Stimulated activated CD8-positive, alpha-beta memory T cell treated with anti-CD3 and anti-CD28 coated beads, Interleukin-4, amount 100 ng/mL, for 1 hour (primary cell): Measurements from ENCODE around the gene NPPA.
"Not testable (repeated sequence)": the region's sequence is repeated elsewhere in the genome, so short reads cannot be mapped to it uniquely, and the experiment has no call there.

Experiments
- DNase-seq, 2 donors: peaks; one replicate each; pipeline ENCODE4 v3.0.0-alpha.2; 2020; ENCODE audit warnings: low read depth in 2 of 2, low spot score in 1 of 2

NPPA gene

DNA sequence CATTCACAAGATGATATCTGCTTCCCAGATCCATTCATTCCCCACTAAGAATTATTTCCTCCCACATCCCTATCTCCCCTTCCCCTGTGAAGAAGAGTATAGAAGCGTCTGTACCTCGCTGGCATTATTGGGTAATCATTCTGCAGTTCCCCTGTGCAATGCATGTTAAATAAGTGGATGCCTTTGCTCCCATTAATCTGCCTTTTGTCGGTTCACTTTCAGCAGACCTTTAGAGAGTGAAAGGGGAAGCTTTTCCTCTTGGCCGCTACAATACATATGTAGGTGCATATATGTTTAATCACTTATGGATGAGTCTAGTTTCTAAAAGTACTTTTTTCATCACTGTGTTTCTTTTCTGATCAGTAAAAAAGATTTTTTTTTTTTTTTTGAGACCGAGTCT lies 34.6 kb downstream of the NPPA start:
- no peak for DNase-seq

DNA sequence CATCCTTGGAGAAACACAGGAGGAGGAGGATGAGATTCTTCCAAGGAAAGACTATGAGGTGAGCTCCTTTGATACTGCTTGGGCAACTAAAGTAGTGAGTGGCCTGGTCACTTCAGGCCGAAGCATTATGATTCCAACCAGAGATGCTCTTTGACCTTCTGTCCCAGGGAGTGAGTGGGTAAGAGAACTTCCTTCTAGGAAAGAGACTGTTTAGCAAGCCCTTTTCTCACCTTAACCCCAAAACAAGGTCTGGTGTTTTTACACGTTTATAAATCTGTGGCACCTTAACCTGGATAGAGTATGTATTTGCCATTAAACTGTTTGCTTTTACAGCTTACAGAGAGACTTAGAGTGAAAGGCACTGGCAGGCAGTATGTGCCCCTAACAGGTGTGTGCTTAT lies 40.5 kb downstream of the NPPA start:
- no peak for DNase-seq

DNA sequence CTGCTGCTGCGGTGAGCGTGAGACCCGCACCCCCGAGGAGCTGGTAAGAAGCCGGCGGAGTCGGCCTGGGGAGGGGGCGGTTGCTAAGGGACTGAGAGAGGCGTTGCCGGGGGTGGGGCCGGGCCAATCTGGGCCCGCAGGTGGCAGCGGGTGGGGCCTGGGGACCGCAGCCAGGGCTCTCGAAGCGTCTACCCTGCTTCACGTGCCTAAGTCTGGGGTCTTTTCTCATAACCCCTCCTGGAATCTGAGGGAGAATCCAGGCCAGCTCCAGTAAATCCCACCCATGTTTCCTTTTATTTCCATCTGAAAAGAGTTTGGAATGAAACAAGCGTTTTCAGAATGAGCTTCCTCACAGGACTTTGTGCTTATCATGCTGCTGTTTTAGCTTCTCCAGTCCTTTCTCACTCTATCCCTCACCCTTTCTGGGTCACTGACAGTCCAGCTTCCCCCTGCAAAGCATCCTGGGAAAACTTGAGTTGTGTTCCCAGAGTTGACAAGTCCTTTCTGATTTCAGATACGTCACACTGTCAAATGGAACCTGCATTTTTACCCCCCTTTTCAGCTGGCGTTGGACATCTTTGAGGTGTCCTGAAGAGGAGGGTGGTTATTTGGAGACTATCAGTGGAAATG lies 41.2 kb downstream of the NPPA start:
- DNase-seq: no peak

DNA sequence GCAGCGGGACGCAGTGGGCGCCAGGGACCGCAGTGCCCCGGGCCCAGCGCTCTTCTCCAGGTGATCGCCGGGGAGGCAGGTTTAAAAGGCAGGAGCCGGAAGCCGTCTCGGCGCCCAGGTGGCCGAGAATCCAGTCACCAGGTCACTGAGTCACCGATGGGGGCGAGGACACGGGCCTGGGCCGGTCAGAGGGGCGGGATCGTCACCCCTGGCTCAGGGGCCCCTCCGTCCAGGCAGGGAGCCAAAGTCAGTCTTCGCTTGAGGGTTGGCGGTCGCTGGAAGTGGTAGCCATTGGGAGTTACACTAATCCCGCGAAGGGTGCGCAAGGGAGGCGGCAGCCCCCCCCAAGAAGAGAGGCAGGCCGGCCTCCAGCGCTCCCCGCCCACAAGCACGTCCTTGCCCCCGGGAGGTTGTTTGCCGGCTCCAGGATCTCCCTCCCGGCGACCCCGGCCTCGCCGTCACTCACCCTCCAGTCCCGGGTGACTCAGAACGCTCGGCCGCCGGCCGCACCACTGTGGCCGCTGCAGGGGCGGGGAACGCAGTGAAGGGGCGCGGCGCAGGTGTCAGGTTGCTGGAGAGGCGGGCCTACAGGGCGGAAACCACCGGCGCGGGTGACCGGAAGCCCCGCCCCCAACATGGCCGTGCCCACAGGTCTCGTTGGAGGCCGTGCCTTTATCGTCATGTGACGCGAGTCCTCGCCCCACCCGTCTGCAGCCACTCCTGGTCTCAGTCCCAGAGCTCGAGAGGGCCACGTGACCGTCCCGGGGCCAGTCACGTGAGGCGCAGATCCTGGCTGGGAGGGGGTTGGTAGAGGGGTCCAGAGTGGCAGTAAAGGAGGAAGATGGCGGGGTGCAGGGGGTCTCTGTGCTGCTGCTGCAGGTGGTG lies 41.9 kb downstream of the NPPA start, which contains the start of the genes CLCN6 and MTHFR:
CLCN6 (plus strand) TSS at position 770 of the 885 bp plus-strand sequence; CDS start at position 842, 72 bp downstream.
MTHFR (minus strand) TSS at position 543 of the 885 bp plus-strand sequence. CDS start 2,848 bp downstream, outside the sequence.
- peak; percentile 90 to 95 for DNase-seq

DNA sequence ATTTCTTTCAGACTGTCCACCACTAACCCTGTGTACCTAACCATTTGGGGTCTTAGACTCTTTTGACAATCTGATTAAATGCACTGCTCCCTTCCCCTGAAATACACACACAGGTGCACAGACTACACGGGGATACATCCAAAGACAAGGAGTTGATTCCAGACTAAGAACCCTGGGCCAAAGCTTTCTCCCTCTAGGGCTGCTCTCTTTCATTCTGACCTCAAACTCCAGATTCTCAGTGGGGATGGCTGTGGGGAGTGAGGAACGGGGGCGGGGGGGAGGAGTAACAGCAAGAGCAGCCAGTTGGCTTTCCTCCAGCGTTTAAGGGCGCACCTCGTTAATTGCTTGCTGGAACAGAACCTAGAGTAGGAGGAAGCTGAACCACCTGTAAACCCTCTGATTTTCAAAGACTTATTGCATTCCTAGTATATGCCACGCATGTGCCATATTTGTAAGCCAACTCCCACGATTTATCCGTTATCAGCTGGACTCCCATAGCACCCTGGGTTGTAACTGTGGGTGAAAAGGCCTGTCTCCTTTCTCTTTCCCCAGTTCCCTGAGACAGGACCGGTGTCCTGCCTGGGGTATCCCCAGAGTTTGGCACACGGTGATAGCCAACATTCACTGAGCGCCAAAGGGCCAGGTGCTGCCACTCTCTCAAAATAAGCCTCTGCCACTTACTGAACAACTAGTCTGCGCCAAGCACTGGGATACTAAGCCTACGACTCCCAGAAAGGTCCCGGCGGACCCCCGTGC lies 42.7 kb downstream of the NPPA start:
- no peak for DNase-seq

DNA sequence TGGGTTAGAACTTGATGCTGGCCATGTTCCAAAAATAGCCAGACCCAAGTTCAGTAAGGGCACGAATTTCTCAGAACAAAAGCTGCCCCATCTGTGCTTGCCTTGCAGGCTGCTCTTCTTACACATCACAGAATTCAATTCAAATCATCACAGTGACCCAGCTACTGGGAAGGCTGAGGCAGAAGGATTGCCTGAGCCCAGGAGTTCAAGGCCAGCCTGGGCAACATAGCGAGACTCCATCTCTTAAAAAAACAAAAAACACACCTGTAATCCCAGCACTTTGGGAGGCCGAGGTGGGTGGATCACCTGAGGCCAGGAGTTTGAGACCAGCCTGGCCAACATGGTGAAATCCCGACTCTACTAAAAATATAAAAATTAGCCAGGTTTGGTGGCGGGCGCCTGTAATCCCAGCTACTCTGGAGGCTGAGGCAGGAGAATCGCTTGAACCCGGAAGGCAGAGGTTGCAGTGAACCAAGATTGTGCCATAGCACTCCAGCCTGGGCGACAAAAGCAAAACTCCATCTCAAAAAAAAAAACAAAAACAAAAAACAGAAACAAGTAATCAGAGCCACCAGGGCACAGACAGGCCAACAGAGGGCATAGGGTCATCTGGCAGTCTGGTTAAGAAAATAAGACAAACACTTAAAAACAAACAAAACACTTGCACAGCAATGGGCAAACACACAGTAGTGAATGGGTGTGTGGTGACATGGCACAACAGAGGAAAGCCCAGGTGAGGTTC lies 43.5 kb downstream of the NPPA start:
- not testable (repeated sequence) for DNase-seq

DNA sequence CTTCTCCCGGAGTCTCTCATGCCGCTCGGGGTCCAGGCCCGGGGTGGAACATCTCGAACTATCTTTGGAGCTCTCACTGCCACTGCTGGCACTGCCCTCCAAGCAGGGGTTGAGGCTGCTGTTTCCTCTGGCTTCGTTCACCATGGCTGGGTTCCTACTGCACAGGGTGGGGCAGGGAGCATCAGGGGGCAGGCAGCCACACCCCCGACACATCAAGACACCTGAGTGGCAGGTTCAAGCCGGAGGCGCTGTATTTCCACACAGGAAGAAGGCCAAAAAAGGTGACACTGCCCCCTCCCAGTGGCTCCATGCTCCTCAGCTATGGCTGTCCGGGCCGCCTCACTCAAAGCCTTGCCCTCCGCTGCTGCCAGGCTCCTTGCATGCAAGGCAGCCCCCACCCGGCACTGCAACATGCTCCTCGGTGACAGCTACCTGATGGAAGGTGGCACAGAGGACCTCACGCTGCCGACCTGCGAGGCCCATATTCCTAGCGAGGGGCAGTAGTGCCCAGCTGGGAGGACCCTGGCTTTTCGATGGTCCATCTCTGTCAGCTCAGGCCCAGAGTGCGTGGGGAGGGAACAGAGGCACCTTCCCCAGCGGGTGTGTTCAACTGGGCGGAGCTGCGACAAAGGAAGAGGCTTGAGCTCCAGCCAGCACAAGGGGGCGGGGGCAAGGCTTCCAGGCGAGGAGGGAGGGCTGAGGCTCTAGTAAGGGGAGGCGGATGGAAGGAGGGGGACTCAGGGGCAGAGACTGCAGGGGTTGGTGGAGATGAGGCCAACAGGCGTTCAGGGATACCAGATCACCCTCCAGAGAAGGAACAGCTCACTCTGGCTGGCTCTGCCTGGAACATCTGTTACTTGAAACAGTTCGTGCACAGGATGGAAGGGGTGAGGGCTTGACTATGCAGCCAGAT lies 44.4 kb downstream of the NPPA start:
- DNase-seq: peak; percentile 38 to 47

DNA sequence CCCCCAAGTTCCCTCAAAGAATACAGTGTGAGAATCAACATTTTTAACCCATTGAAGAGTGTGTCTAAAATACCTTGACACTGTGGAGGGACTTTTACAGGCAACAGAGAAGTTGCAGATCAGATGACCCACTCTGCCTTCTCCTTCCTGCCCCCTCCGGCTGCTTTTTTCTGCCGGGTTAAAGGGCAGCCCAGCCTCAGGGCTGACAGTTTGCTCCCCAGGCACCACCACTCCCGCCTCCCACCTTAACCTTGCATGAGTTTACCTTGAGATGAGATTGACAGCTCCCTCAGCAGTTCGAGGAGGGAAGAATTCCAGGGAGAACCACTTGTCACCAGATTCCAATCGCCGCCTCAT lies 45.0 kb downstream of the NPPA start:
- no peak for DNase-seq

DNA sequence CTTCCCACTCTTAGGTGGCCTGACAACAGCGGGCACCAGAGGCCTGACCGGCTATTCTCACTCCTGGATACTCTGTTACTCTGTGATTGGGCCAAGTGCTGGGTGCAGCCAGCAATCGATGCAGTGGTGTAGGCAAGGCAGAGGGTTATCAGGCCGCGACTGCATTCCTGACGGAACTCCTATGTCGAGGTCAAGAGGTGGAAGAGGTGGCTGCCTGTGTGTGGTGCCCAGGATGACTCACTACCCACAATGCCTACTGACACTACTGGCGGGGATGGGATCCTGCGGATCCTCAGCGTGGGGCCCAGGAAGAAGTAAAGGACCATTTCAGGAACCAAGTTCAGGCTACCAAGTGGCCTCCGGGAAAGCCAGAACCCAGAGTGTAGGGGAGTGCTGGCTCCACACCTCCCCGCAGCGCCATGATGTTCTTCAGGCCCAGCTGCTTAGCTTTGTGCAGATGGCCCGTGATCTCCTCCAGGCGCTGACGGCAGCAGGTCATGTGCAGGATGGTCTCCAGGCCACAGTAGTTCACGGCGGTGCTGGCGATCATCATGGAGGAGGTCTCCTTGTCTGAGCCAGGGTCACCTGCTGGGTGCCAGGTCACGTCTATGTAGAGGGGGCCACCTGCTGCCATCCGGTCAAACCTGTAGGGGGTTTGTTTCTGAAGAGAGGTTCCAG lies 46.7 kb downstream of the NPPA start:
- no peak for DNase-seq

DNA sequence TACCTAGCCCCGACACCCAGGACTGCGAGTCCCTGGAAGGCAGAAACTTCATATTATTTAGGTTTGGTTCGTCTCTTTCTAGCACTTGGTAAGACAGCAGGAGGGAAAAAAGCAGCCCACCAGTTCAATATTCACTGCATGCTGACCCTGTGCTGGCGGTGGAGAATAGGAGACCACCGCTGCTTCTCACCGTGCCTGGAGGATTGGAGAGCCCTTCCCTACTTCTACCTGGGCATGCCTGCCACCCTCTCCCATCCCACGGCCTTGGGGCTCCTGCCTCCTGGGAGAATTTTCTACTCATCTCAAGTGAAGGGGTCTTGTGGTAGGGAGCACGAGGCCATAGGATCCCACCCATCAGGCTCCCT lies 47.2 kb downstream of the NPPA start:
- no peak for DNase-seq

DNA sequence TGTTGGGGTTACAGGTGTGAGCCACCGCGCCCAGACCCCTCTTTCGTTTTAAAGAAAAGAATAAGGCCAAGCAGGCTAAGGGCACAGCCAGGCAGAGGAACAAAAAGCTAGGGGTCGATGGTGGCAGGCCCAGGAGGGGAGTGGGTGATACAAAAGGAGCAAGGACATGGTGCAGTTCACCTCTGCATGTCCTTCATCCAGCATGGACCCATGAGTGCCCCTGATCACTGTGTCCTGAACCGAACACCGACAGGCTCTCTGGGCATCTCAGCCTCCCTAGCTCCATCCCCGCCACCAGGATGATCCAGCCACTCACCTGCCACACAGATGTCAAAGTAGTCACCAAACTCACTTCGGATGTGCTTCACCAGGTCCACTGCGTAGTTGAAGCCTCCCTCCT lies 47.7 kb downstream of the NPPA start:
- no peak for DNase-seq

DNA sequence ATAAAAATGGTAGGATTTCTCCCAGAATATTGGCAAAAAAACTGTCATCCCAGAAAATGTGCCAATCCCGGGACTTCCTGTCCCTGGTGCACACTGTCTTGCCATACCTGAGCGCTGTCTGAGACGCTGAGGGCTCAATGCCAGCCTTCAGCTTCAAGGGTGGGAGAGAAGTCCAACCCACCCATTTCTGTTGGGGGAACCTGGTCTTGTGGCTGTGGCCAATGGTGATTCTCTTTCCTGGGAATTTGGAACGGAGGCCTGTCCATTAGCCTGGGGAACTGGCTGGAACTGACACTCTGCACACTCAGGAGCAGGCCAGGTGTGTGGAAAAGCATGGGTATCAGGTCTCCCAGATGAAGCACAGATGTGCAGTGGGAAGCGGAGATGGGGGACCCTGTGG lies 48.5 kb downstream of the NPPA start:
- DNase-seq: no peak

DNA sequence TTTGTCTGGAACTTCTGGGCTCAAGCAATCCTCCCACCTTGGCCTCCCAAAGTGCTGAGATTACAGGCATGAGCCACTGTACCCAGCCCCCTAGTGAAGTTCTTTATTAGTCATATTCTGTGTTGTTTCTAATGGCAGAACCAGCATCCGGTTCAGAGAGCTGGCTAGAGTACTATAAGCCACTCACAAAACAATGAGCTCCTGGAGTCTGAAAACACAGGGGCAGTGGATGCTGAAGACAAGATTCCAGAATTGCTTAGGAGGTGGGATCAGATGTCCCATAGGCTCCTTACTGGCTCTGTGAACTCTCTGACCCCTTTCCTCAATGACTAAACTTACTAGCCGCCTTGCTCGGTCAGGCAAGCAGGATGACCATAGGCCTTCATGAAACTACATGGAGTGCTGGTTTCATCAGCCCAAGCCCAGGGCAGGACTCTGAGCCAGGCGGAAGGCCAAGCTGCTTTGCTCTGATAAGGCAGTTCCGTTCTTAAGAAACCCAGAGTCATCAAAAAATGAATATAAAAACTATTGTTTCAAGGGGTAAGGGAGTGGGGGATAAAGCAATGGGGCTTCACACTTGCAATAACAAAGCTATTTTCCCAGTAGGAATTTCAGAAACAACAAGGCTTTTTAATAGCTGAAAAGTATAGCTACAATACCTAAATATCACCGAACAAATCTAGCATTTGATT lies 49.9 kb downstream of the NPPA start:
- DNase-seq: no peak

DNA sequence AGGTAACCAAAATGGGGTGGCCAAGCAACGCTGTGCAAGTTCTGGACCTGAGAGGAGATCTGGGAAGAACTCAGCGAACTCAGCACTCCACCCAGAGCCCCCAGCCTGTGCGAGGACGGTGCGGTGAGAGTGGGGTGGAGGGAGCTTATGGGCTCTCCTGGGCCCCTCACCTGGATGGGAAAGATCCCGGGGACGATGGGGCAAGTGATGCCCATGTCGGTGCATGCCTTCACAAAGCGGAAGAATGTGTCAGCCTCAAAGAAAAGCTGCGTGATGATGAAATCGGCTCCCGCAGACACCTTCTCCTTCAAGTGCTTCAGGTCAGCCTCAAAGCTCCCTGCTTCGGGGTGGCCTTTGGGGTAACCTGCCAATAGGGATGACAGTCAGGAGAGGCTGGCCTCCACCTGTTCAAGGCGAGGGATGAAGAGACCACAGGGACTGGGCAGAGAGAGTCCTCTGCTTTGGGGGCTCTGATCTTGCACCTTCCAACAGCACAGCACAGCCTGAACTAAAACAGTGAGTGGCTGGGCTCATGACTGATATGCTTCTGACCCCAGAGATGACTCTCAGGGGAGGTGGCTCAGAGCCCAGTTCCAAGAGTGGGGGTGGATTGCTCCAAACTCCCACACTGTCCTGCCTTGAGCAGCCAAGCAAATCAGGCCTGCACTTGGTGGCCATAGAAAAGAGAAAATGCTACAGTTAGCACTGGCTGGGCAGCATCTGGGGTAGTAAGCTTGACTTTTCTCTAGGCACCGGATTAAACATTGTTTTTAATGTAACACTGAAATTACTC lies 51.4 kb downstream of the NPPA start:
- no peak for DNase-seq
